CD4-positive, alpha-beta T cell (primary cell): ENCODE results near the gene EYA2. TPM values are rescaled to one million over a fixed set of nuclear protein-coding genes. Genes with fewer than 3 reads are reported as not detected.

Experiments
- ATAC-seq: fragments of 200-7000 bp; cut with Tn5 transposase; one replicate; pipeline ENCODE4 v1.10.0; 2022; ENCODE audit warnings: mild to moderate bottlenecking; ENCODE audit not compliant: poor library complexity
- CTCF ChIA-PET: fragments of 350-600 bp; sonication (Branson Sonifier 250); formaldehyde crosslinking; loops from one replicate; lab custom pipeline; 2021; ENCODE audit warnings: antibody characterized with exemption, inconsistent platforms; lab: Charles Lee
- POLR2A ChIA-PET: fragments of 350-600 bp; sonication (Branson Sonifier 250); formaldehyde crosslinking; loops from one replicate; lab custom pipeline; 2021; ENCODE audit warnings: antibody characterized with exemption, inconsistent platforms; lab: Charles Lee
- DNase-seq, 14 experiments: peaks; one replicate each; pipeline ENCODE4 v3.0.0-alpha.2; 2013 to 2020; ENCODE audit warnings: mixed read lengths in 2 of 14
- H3K27ac ChIP-seq, 2 donors: one replicate each; pipeline versions ENCODE4 v1.5.1 to v1.7.0; 2013; ENCODE audit warnings: low read length in 2 of 2, low read depth in 1 of 2, mild to moderate bottlenecking in 1 of 2
- H3K27me3 ChIP-seq, 2 experiments: 1 replicate in 1 of 2; 2 replicates in 1 of 2; pipeline versions ENCODE4 v1.6.1 to v1.7.0; 2013; ENCODE audit warnings: low read length in 2 of 2, control low read depth in 1 of 2, mild to moderate bottlenecking in 1 of 2, moderate library complexity in 1 of 2; ENCODE audit not compliant: insufficient read depth in 2 of 2, control insufficient read depth in 1 of 2
- H3K36me3 ChIP-seq: one replicate; pipeline ENCODE4 v1.6.1; 2013; ENCODE audit warnings: low read length, control low read depth; ENCODE audit not compliant: insufficient read depth
- H3K4me1 ChIP-seq: one replicate; pipeline ENCODE4 v1.6.1; 2013; ENCODE audit warnings: low read length, control low read depth; ENCODE audit not compliant: insufficient read depth
- H3K4me3 ChIP-seq: one replicate; pipeline ENCODE4 v1.5.1; 2013; ENCODE audit warnings: mild to moderate bottlenecking, low read length, moderate library complexity
- H3K9me3 ChIP-seq, 2 experiments: 1 replicate in 1 of 2; 2 replicates in 1 of 2; pipeline versions ENCODE4 v1.6.1 to v1.7.0; 2013; ENCODE audit warnings: low read length in 2 of 2, mild to moderate bottlenecking in 2 of 2, control low read depth in 1 of 2, moderate library complexity in 1 of 2; ENCODE audit not compliant: control insufficient read depth in 1 of 2, insufficient read depth in 1 of 2
- H3K27ac Mint-ChIP-seq: one replicate; pipeline ENCODE4 v1.8.0; 2020; ENCODE audit warnings: mixed read lengths
- H3K27me3 Mint-ChIP-seq: one replicate; pipeline ENCODE4 v1.8.0; 2021; ENCODE audit warnings: mixed read lengths
- H3K36me3 Mint-ChIP-seq: one replicate; pipeline ENCODE4 v1.8.0; 2021; ENCODE audit warnings: low read depth, mixed read lengths
- H3K4me1 Mint-ChIP-seq: one replicate; pipeline ENCODE4 v1.8.0; 2021; ENCODE audit warnings: low read depth, mixed read lengths
- H3K4me3 Mint-ChIP-seq: one replicate; pipeline ENCODE4 v1.8.0; 2020; ENCODE audit warnings: mild to moderate bottlenecking, mixed read lengths
- H3K9me3 Mint-ChIP-seq: one replicate; pipeline ENCODE4 v1.8.0; 2020; ENCODE audit warnings: mixed read lengths
- intact Hi-C, 2 experiments: fragments of 100-400 bp; cut with DNase I in 1 of 2; cut with micrococcal nuclease in 1 of 2; formaldehyde crosslinking; loops; one replicate each; pipeline versions ENCODE4 v1.15.1 to v1.9.0; 2023 to 2025; cut with DNase I, micrococcal nuclease
- total RNA-seq, 174 experiments: library from RNA in 2 of 174; stranded (reverse) in 2 of 174; gene quantifications; one replicate each; pipeline ENCODE4 v1.2.3 and lab custom pipeline; 2021 to 2026
- TF ChIP-seq, protein P1 (sequence below): fragments of 200-600 bp; IDR thresholded peaks from one replicate; pipeline ENCODE4 v1.8.0; 2022; ENCODE audit warnings: antibody characterized with exemption, mild to moderate bottlenecking

Gene EYA2
- total RNA-seq, 2 experiments from 2014 or later, result not detected

DNA sequence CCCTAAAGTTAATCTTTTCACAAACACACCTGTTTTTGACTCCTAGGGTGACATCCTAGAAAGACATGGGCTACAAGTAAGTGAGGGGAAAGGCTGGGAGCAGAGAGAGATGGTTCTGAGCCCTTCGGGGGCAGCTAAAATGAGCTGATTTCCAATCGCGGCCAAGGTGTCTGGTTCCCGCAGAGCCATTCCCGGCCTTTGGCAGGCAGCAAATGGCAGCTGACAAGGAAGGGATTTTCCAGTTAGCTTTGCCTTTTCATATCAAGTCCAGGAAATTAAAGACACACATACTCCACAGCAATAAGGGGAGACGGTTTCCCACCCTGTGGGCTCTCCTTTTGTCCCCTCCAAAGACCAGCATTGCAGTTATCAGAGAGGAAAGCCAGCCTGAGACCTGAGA, 233.4 kb downstream of the EYA2 start:
- CTCF ChIA-PET, result interaction anchor here (0.6 kb wide), 1 partner anchor 10 kb away, joined by 7 read pairs; no protein-coding TSS in a partner anchor
- peaks cover 54% of the 10 kb centered on the region for H3K27me3 Mint-ChIP-seq
- intact Hi-C loops, result no loop called here

DNA sequence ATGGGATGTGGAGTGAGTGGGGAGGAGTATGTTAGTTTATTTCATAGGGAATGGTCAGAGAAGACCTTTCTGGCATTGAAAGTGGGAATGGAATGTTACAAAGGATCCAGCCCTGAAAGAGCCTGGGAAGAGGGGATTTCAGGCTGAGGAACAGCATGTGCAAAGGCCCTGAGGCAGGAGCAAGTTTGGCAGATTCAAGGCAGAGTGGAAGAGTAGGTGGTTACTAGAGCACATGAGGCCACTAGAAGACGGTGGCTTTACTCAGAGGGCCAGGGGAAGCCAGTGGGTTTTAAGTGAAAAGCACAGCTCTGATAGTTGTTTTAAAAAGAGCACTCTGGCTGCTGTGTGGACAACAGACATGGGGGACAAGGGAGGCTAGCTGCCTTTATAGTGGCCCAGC, 234.7 kb downstream of the EYA2 start:
- Mint-ChIP-seq H3K27me3 (peaks cover 50% of the 10 kb centered on the region), H3K36me3 (no peaks in the 10 kb centered on the region), H3K9me3 (no peaks in the 10 kb centered on the region), H3K27ac (no peak overlapping the region), H3K4me1 (no peaks in the 10 kb centered on the region), H3K4me3 (no peak overlapping the region)
- intact Hi-C loops, result no loop called here
- DNase-seq, result no peak
- Histone ChIP-seq H3K27ac (no peak overlapping the region), H3K9me3 (no peaks in the 10 kb centered on the region), H3K27me3 (peaks cover 6 to 8% of the 10 kb centered on the region in 2 experiments), H3K4me3 (no peak overlapping the region), H3K4me1 (no peaks in the 10 kb centered on the region), H3K36me3 (no peaks in the 10 kb centered on the region)
- TF ChIP-seq, protein P1, sequence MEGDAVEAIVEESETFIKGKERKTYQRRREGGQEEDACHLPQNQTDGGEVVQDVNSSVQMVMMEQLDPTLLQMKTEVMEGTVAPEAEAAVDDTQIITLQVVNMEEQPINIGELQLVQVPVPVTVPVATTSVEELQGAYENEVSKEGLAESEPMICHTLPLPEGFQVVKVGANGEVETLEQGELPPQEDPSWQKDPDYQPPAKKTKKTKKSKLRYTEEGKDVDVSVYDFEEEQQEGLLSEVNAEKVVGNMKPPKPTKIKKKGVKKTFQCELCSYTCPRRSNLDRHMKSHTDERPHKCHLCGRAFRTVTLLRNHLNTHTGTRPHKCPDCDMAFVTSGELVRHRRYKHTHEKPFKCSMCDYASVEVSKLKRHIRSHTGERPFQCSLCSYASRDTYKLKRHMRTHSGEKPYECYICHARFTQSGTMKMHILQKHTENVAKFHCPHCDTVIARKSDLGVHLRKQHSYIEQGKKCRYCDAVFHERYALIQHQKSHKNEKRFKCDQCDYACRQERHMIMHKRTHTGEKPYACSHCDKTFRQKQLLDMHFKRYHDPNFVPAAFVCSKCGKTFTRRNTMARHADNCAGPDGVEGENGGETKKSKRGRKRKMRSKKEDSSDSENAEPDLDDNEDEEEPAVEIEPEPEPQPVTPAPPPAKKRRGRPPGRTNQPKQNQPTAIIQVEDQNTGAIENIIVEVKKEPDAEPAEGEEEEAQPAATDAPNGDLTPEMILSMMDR, result no peak
- no peak for ATAC-seq
- POLR2A ChIA-PET, result no interaction called here
- CTCF ChIA-PET, result no interaction called here

More for the DNA sequence above, 233.4 kb downstream of the EYA2 start:
- Histone ChIP-seq H3K27ac (no peak overlapping the region), H3K4me3 (no peak overlapping the region), H3K9me3 (no peaks in the 10 kb centered on the region), H3K4me1 (no peaks in the 10 kb centered on the region), H3K36me3 (no peaks in the 10 kb centered on the region), H3K27me3 (peaks cover 6 to 8% of the 10 kb centered on the region in 2 experiments)
- Mint-ChIP-seq H3K36me3 (no peaks in the 10 kb centered on the region), H3K4me1 (no peaks in the 10 kb centered on the region), H3K9me3 (no peaks in the 10 kb centered on the region), H3K27ac (no peak overlapping the region), H3K4me3 (no peak overlapping the region)
- POLR2A ChIA-PET, result no interaction called here
- no peak for DNase-seq
- ATAC-seq, result no peak
- TF ChIP-seq, protein P1, result no peak

DNA sequence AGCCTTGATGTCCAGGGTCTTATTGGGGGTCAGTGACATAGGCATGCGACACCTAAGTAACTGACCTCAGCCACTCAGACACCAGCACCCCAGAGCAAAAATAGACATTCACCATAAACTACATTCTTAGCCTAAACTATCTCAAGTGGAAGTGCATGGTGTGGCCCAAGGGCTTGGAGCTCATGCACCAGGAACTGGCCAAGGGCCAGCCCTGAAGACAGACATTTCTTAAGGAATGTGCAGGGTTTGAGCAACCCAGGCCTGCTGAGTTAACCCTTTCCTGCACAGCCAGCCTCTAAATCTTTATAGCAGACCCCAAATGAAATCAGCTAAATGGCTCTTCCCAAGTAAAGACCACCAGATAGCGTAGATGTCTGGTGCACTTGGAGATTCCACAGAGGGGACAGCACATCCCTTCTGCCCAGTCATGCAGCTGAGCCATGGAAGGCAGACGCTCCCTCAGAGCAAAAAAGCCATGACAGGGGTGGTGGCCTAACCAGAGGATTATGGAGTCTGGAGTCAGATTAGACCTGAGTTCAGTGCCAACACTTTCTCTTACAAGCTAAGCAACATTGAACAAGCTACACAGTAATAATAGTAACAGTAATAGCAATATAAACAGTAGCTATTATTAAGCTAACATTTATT, 239.3 kb downstream of the EYA2 start:
- H3K9me3 Mint-ChIP-seq, result no peaks in the 10 kb centered on the region
- intact Hi-C loops, result no loop called here
- ChIA-PET CTCF (no interaction called here), POLR2A (no interaction called here)
- no peaks in the 10 kb centered on the region for H3K36me3 Mint-ChIP-seq
- no peak for ATAC-seq
- no peak overlapping the region for H3K4me3 Mint-ChIP-seq
- peaks cover 26% of the 10 kb centered on the region for H3K27me3 Mint-ChIP-seq
- Histone ChIP-seq H3K27me3 (peaks cover 0 to 6% of the 10 kb centered on the region in 2 experiments), H3K27ac (no peak overlapping the region), H3K4me3 (no peak overlapping the region), H3K4me1 (no peaks in the 10 kb centered on the region), H3K36me3 (no peaks in the 10 kb centered on the region), H3K9me3 (no peaks in the 10 kb centered on the region)
- no peak overlapping the region for H3K27ac Mint-ChIP-seq
- TF ChIP-seq, protein P1, result no peak
- DNase-seq, result no peak
- no peaks in the 10 kb centered on the region for H3K4me1 Mint-ChIP-seq
